Neuronal stem cell (in vitro differentiated cells): ENCODE measurements around the gene OSCP1.
A peak's percentile ranks its signal among the peaks of the same experiment; 100 is the strongest.

Experiments
- DNase-seq: peaks from one replicate; pipeline ENCODE4 v3.0.0-alpha.2; 2013; ENCODE audit warnings: low spot score
- H2AFZ ChIP-seq: one replicate; pipeline ENCODE4 v1.6.1; 2013; ENCODE audit warnings: mild to moderate bottlenecking, low read length, inconsistent platforms
- H2AK5ac ChIP-seq: 2 replicates; pipeline ENCODE4 v1.6.1; 2013; ENCODE audit warnings: low read depth, mild to moderate bottlenecking, inconsistent platforms, low read length, moderate library complexity, mixed read lengths
- H2BK120ac ChIP-seq: 2 replicates; pipeline ENCODE4 v1.6.1; 2013; ENCODE audit warnings: low read depth, mild to moderate bottlenecking, inconsistent platforms, low read length, moderate library complexity, mixed read lengths
- H2BK12ac ChIP-seq: one replicate; pipeline ENCODE4 v1.6.1; 2013; ENCODE audit warnings: low read length, inconsistent platforms
- H2BK15ac ChIP-seq: 2 replicates; pipeline ENCODE4 v1.6.1; 2013; ENCODE audit warnings: mild to moderate bottlenecking, low read length, inconsistent platforms, mixed read lengths
- H2BK5ac ChIP-seq: one replicate; pipeline ENCODE4 v1.6.1; 2013; ENCODE audit warnings: inconsistent platforms, mild to moderate bottlenecking, low read length, moderate library complexity
- H3K14ac ChIP-seq: one replicate; pipeline ENCODE4 v1.6.1; 2013; ENCODE audit warnings: low read length, inconsistent platforms
- H3K18ac ChIP-seq: 2 replicates; pipeline ENCODE4 v1.6.1; 2013; ENCODE audit warnings: low read length, inconsistent platforms
- H3K23ac ChIP-seq: 2 replicates; pipeline ENCODE4 v1.6.1; 2013; ENCODE audit warnings: low read depth, mild to moderate bottlenecking, mixed read lengths, low read length, inconsistent platforms; ENCODE audit not compliant: poor library complexity
- H3K27ac ChIP-seq: replicated peaks from 3 replicates; pipeline ENCODE4 v1.5.1; 2013; ENCODE audit warnings: low read length, inconsistent platforms
- H3K27me3 ChIP-seq, 3 experiments: 2 replicates each; pipeline ENCODE4 v1.6.1; 2013; ENCODE audit warnings: low read length in 3 of 3, mild to moderate bottlenecking in 2 of 3, inconsistent platforms in 1 of 3, low read depth in 1 of 3, mixed read lengths in 1 of 3, moderate library complexity in 1 of 3; ENCODE audit not compliant: control insufficient read depth in 3 of 3, insufficient read depth in 3 of 3
- H3K36me3 ChIP-seq, 2 donors: replicated peaks in 1 of 2; 2 replicates each; pipeline ENCODE4 v1.6.1; 2013; ENCODE audit warnings: low read length in 2 of 2; ENCODE audit not compliant: control insufficient read depth in 2 of 2, insufficient read depth in 2 of 2
- H3K4ac ChIP-seq: 2 replicates; pipeline ENCODE4 v1.6.1; 2013; ENCODE audit warnings: inconsistent platforms, mild to moderate bottlenecking, low read length, moderate library complexity
- H3K4me1 ChIP-seq, 2 donors: 1 replicate in 1 of 2; 2 replicates in 1 of 2; pipeline ENCODE4 v1.6.1; 2013; ENCODE audit warnings: low read length in 2 of 2, low read depth in 1 of 2; ENCODE audit not compliant: control insufficient read depth in 2 of 2, insufficient read depth in 1 of 2
- H3K4me2 ChIP-seq: one replicate; pipeline ENCODE4 v1.6.1; 2013; ENCODE audit warnings: mild to moderate bottlenecking, low read length, inconsistent platforms; ENCODE audit not compliant: insufficient read depth, poor library complexity, severe bottlenecking
- H3K4me3 ChIP-seq, 2 donors: 2 replicates each; pipeline ENCODE4 v1.5.1; 2013; ENCODE audit warnings: low read length in 2 of 2, mild to moderate bottlenecking in 2 of 2, inconsistent platforms in 1 of 2, moderate library complexity in 1 of 2
- H3K79me1 ChIP-seq: one replicate; pipeline ENCODE4 v1.6.1; 2013; ENCODE audit warnings: low read depth, mild to moderate bottlenecking, inconsistent platforms, low read length, moderate library complexity
- H3K9ac ChIP-seq: one replicate; pipeline ENCODE4 v1.6.1; 2013; ENCODE audit warnings: mild to moderate bottlenecking, low read depth, low read length, inconsistent platforms; ENCODE audit not compliant: poor library complexity
- H3K9me3 ChIP-seq, 2 donors: replicated peaks in 1 of 2; 2 replicates each; pipeline versions ENCODE3 to v1.6.1; 2013; ENCODE audit warnings: low read length in 2 of 2, mild to moderate bottlenecking in 2 of 2, inconsistent platforms in 1 of 2, low read depth in 1 of 2, mixed read lengths in 1 of 2, moderate library complexity in 1 of 2; ENCODE audit not compliant: control insufficient read depth in 2 of 2, insufficient read depth in 1 of 2
- H4K8ac ChIP-seq: one replicate; pipeline ENCODE4 v1.6.1; 2013; ENCODE audit warnings: low read depth, mild to moderate bottlenecking, inconsistent platforms, low read length, moderate library complexity
- H4K91ac ChIP-seq: one replicate; pipeline ENCODE4 v1.6.1; 2013; ENCODE audit warnings: low read length, low read depth, mild to moderate bottlenecking, inconsistent platforms; ENCODE audit not compliant: poor library complexity
- WGBS, 2 donors: extraction: QIAGEN DNeasy Blood & Tissue Kit; methylation state at CpG; one replicate each; pipeline ENCODE4 v1.1.7; 2013; ENCODE audit warnings: missing lambda C conversion rate in 2 of 2, mixed read lengths in 1 of 2; ENCODE audit not compliant: insufficient read length in 2 of 2, insufficient replicate concordance in 1 of 2; ENCODE audit errors: extremely low coverage in 2 of 2; 5-methylcytosine and 5-hydroxymethylcytosine counted together

Gene OSCP1

DNA sequence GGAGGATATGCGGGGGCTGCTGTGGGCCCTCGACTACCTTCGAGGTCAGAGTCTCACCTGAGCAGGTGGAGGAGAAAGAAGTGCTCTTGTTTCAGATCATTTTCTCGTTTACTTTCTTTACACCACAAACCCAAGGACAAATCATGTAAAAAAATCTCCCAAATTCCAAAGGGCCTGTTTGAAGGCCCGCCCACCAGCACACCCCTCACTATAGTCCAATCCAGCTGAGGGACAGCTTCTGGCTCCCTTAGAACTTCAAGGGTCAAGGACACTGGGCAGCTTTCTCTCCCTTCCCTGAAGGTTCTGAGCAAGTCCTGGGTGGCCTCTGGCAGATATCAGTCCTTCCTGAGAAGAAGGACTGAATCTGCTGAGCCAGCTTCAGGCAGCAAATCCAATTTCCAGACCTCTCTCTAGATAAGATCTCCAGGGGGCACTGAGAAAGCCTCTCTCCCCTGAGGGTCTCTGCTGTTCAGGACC, 70.1 kb downstream of the OSCP1 start:
- WGBS, 2 donors: no CpG with 5 or more reads among the region's 5 CpGs
- Histone ChIP-seq H3K79me1 (peaks cover 3% of the 10 kb centered on the region), H2BK12ac (no peak overlapping the region), H2BK15ac (no peak overlapping the region), H3K4me1 (peaks cover 4 to 5% of the 10 kb centered on the region in 2 donors), H3K14ac (no peak overlapping the region), H3K9ac (no peak overlapping the region), H3K23ac (no peak overlapping the region), H3K9me3 (no peaks in the 10 kb centered on the region), H2BK5ac (no peak overlapping the region), H3K4ac (no peak overlapping the region), H3K4me3 (no peak overlapping the region), H3K36me3 (peaks cover 14 to 22% of the 10 kb centered on the region in 2 donors), H4K8ac (no peak overlapping the region), H3K27ac (no peak overlapping the region), H2BK120ac (no peak overlapping the region), H3K4me2 (no peak overlapping the region), H2AFZ (no peak overlapping the region), H3K27me3 (no peaks in the 10 kb centered on the region), H3K18ac (no peak overlapping the region), H4K91ac (no peak overlapping the region), H2AK5ac (no peak overlapping the region)
- no peak for DNase-seq

- H2AK5ac ChIP-seq: no peak overlapping the region
- H3K9me3 ChIP-seq: no peaks in the 10 kb centered on the region
- WGBS, 2 donors: no CpG with 5 or more reads among the region's 4 CpGs
- no peak overlapping the region for H3K27ac ChIP-seq
- peaks cover 3% of the 10 kb centered on the region for H3K79me1 ChIP-seq
- no peak overlapping the region for H4K91ac ChIP-seq
- peaks cover 13 to 23% of the 10 kb centered on the region in 2 donors for H3K36me3 ChIP-seq
- no peak overlapping the region for H3K4ac ChIP-seq
- H3K4me1 ChIP-seq: peaks cover 17 to 20% of the 10 kb centered on the region in 2 donors
- H2BK12ac ChIP-seq: peak overlapping the region; percentile 76
- H2BK15ac ChIP-seq: no peak overlapping the region
- H3K27me3 ChIP-seq: no peaks in the 10 kb centered on the region
- no peak overlapping the region for H3K18ac ChIP-seq
- no peak overlapping the region for H3K23ac ChIP-seq
- no peak overlapping the region for H3K14ac ChIP-seq
- H3K9ac ChIP-seq: no peak overlapping the region
- H4K8ac ChIP-seq: no peak overlapping the region
- H3K4me2 ChIP-seq: no peak overlapping the region
- no peak overlapping the region for H2BK120ac ChIP-seq
- no peak overlapping the region for H2AFZ ChIP-seq
- H2BK5ac ChIP-seq: no peak overlapping the region
- DNase-seq: no peak
- no peak overlapping the region for H3K4me3 ChIP-seq
Measured at GRCh38 chr1:36377791-36378492, 72.3 kb downstream of the OSCP1 start.

GRCh38 chr1:36372617-36373016, 77.6 kb downstream of the OSCP1 start:
- H3K27me3 ChIP-seq: no peaks in the 10 kb centered on the region
- no peak overlapping the region for H2BK5ac ChIP-seq
- H4K91ac ChIP-seq: no peak overlapping the region
- H3K4ac ChIP-seq: no peak overlapping the region
- no peak overlapping the region for H2BK15ac ChIP-seq
- H3K18ac ChIP-seq: no peak overlapping the region
- H3K23ac ChIP-seq: peak overlapping the region; percentile 0
- H2AFZ ChIP-seq: no peak overlapping the region
- H3K9ac ChIP-seq: no peak overlapping the region
- no peak overlapping the region for H3K4me2 ChIP-seq
- H3K4me3 ChIP-seq: no peak overlapping the region
- H3K36me3 ChIP-seq: peaks cover 4 to 15% of the 10 kb centered on the region in 2 donors
- no peak overlapping the region for H3K14ac ChIP-seq
- H3K79me1 ChIP-seq: peaks cover 7% of the 10 kb centered on the region
- H3K4me1 ChIP-seq: peaks cover 25 to 28% of the 10 kb centered on the region in 2 donors
- peak overlapping the region; percentile 5 for H2AK5ac ChIP-seq
- no peaks in the 10 kb centered on the region for H3K9me3 ChIP-seq
- no peak overlapping the region for H2BK120ac ChIP-seq
- no peak for DNase-seq
- H3K27ac ChIP-seq: peak overlapping the region; percentile 94
- no CpG with 5 or more reads among the region's 3 CpGs for WGBS, 2 donors
- H4K8ac ChIP-seq: no peak overlapping the region
- H2BK12ac ChIP-seq: no peak overlapping the region

- H2AFZ ChIP-seq: no peak overlapping the region
- H3K14ac ChIP-seq: no peak overlapping the region
- H3K23ac ChIP-seq: peak overlapping the region; percentile 37
- peaks cover 7 to 23% of the 10 kb centered on the region in 2 donors for H3K36me3 ChIP-seq
- no peaks in the 10 kb centered on the region for H3K27me3 ChIP-seq
- DNase-seq: peak; percentile 77
- no peak overlapping the region for H3K4ac ChIP-seq
- peaks cover 9% of the 10 kb centered on the region for H3K79me1 ChIP-seq
- no peak overlapping the region for H4K8ac ChIP-seq
- H2BK120ac ChIP-seq: no peak overlapping the region
- peak overlapping the region; percentile 10 for H2AK5ac ChIP-seq
- no peak overlapping the region for H2BK15ac ChIP-seq
- H2BK5ac ChIP-seq: no peak overlapping the region
- WGBS, 2 donors: no CpG with 5 or more reads among the region's 7 CpGs
- H3K9ac ChIP-seq: no peak overlapping the region
- H3K4me2 ChIP-seq: no peak overlapping the region
- no peak overlapping the region for H2BK12ac ChIP-seq
- no peak overlapping the region for H4K91ac ChIP-seq
- no peaks in the 10 kb centered on the region for H3K9me3 ChIP-seq
- H3K4me3 ChIP-seq: no peak overlapping the region
- H3K18ac ChIP-seq: peak overlapping the region; percentile 40
- H3K4me1 ChIP-seq: peaks cover 26 to 27% of the 10 kb centered on the region in 2 donors
- no peak overlapping the region for H3K27ac ChIP-seq
Measured at GRCh38 chr1:36369061-36369861, 81.0 kb downstream of the OSCP1 start.
